ENCODE data around the gene ZCCHC9. TPM values are rescaled to one million over a fixed set of nuclear protein-coding genes. Genes with fewer than 3 reads are reported as not detected.
"Not testable (repeated sequence)": the region's sequence is repeated elsewhere in the genome, so short reads cannot be mapped to it uniquely, and the experiment has no call there.

Gene ZCCHC9
- polyA plus RNA-seq, 12 donors, result 22.4 to 46.5 (median 32.4) TPM; not detected in 1

GRCh38 chr5:81300921-81301270 is 491 bp upstream of the ZCCHC9 start:
- DNase-seq, result no peak

- DNase-seq, result no peak
These were observed 1.2 kb downstream of the ZCCHC9 start for GRCh38 chr5:81302596-81302995.

- DNase-seq, result no peak
These were observed 2.2 kb downstream of the ZCCHC9 start for GRCh38 chr5:81303563-81303962.

- no peak for DNase-seq
These were observed 4.4 kb downstream of the ZCCHC9 start for GRCh38 chr5:81305785-81306184.

- no peak for DNase-seq
These were observed 7.4 kb downstream of the ZCCHC9 start for GRCh38 chr5:81308836-81309235.

- no peak for DNase-seq
These were observed 9.1 kb downstream of the ZCCHC9 start for GRCh38 chr5:81310402-81311063.

- DNase-seq, result no peak
These were observed 11.9 kb downstream of the ZCCHC9 start for GRCh38 chr5:81313278-81313677.

GRCh38 chr5:81313686-81314085 is 12.3 kb downstream of the ZCCHC9 start:
- no peak for DNase-seq

GRCh38 chr5:81314581-81314980 is 13.2 kb downstream of the ZCCHC9 start:
- no peak for DNase-seq

- DNase-seq, result no peak
These were observed 13.9 kb downstream of the ZCCHC9 start for GRCh38 chr5:81315336-81315735.

- no peak for DNase-seq
These were observed 14.4 kb downstream of the ZCCHC9 start for GRCh38 chr5:81315830-81316229.

GRCh38 chr5:81316571-81316970 is 15.2 kb downstream of the ZCCHC9 start:
- DNase-seq, result no peak

GRCh38 chr5:81317536-81317935 is 16.1 kb downstream of the ZCCHC9 start:
- DNase-seq, result no peak

GRCh38 chr5:81326554-81326953 is 25.2 kb downstream of the ZCCHC9 start:
- DNase-seq, result no peak

- DNase-seq, result no peak
These were observed 33.1 kb downstream of the ZCCHC9 start for GRCh38 chr5:81334304-81335061.

- no peak for DNase-seq
These were observed 34.6 kb downstream of the ZCCHC9 start for GRCh38 chr5:81335946-81336345.

- no peak for DNase-seq
These were observed 35.2 kb downstream of the ZCCHC9 start for GRCh38 chr5:81336556-81336955.

GRCh38 chr5:81337803-81338202 is 36.4 kb downstream of the ZCCHC9 start:
- no peak for DNase-seq

- DNase-seq, result not testable (repeated sequence)
These were observed 36.8 kb downstream of the ZCCHC9 start for GRCh38 chr5:81338213-81338612.

- DNase-seq, result no peak
These were observed 43.3 kb downstream of the ZCCHC9 start for GRCh38 chr5:81344736-81345135.

GRCh38 chr5:81345411-81346003 is 44.1 kb downstream of the ZCCHC9 start:
- no peak for DNase-seq

- no peak for DNase-seq
These were observed 47.8 kb downstream of the ZCCHC9 start for GRCh38 chr5:81349161-81349560.

GRCh38 chr5:81350507-81350906 is 49.1 kb downstream of the ZCCHC9 start:
- no peak for DNase-seq

Data from muscle of arm (tissue), 12 donors.